Endodermal cell (in vitro differentiated cells): ENCODE data around the gene OR6B3. TPM values are rescaled to one million over a fixed set of nuclear protein-coding genes. Genes with fewer than 3 reads are reported as not detected.

Source experiments
- DNase-seq: peaks from one replicate; pipeline ENCODE4 v3.0.0-alpha.2; 2017
- H3K27ac ChIP-seq: 2 replicates; pipeline ENCODE4 v1.5.1; 2013; ENCODE audit warnings: mild to moderate bottlenecking, low read depth, low read length, moderate library complexity
- H3K27me3 ChIP-seq: 2 replicates; pipeline ENCODE4 v1.6.1; 2013; ENCODE audit warnings: mild to moderate bottlenecking, low read length, moderate library complexity; ENCODE audit not compliant: insufficient read depth, control insufficient read depth, poor library complexity, severe bottlenecking
- H3K36me3 ChIP-seq: 2 replicates; pipeline ENCODE4 v1.7.0; 2013; ENCODE audit warnings: mild to moderate bottlenecking, low read length, moderate library complexity; ENCODE audit not compliant: control insufficient read depth, insufficient read depth
- H3K4me1 ChIP-seq: one replicate; pipeline ENCODE4 v1.7.0; 2013; ENCODE audit warnings: low read length; ENCODE audit not compliant: control insufficient read depth, insufficient read depth
- H3K4me3 ChIP-seq: 2 replicates; pipeline ENCODE4 v1.5.1; 2013; ENCODE audit warnings: mild to moderate bottlenecking, low read length, moderate library complexity
- H3K9ac ChIP-seq: 2 replicates; pipeline ENCODE4 v1.6.1; 2013; ENCODE audit warnings: mild to moderate bottlenecking, low read length, moderate library complexity; ENCODE audit not compliant: poor library complexity, severe bottlenecking; ENCODE audit errors: extremely low read depth
- H3K9me3 ChIP-seq: 2 replicates; pipeline ENCODE4 v1.6.1; 2013; ENCODE audit warnings: mild to moderate bottlenecking, low read length, moderate library complexity; ENCODE audit not compliant: control insufficient read depth
- H3K27ac Mint-ChIP-seq: 2 replicates; pipeline ENCODE4 v1.8.0; 2020; ENCODE audit warnings: mixed read lengths
- H3K27me3 Mint-ChIP-seq: 2 replicates; pipeline ENCODE4 v1.8.0; 2021; ENCODE audit warnings: mild to moderate bottlenecking, mixed read lengths; ENCODE audit not compliant: insufficient read depth
- H3K36me3 Mint-ChIP-seq: 2 replicates; pipeline ENCODE4 v1.8.0; 2020; ENCODE audit warnings: low read depth, mixed read lengths
- H3K4me1 Mint-ChIP-seq: 2 replicates; pipeline ENCODE4 v1.8.0; 2020; ENCODE audit warnings: mixed read lengths
- H3K4me3 Mint-ChIP-seq: 2 replicates; pipeline ENCODE4 v1.8.0; 2020; ENCODE audit warnings: mild to moderate bottlenecking, moderate library complexity, mixed read lengths
- H3K9me3 Mint-ChIP-seq: 2 replicates; pipeline ENCODE4 v1.8.0; 2020; ENCODE audit warnings: mild to moderate bottlenecking, mixed read lengths
- CTCF ChIP-seq: fragments of 200-600 bp; sonication (generic); conservative IDR thresholded peaks from 2 replicates; pipeline ENCODE4 v1.5.0; 2021; ENCODE audit warnings: antibody characterized with exemption, mild to moderate bottlenecking
- WGBS, 2 experiments: methylation state at CpG; one replicate each; pipeline versions ENCODE4 v1.1.5 to v1.1.7; 2013; ENCODE audit warnings: missing lambda C conversion rate in 2 of 2, mixed read lengths in 1 of 2; ENCODE audit not compliant: insufficient coverage in 1 of 2, insufficient read length in 1 of 2; 5-methylcytosine and 5-hydroxymethylcytosine counted together
- total RNA-seq, 2 donors: library from RNA; stranded (reverse); fragmentation: NEBNext Ultra II Directional in 1 of 2; extraction: Animal tissue kit (Norgen Biotek cat#: 25700) in 1 of 2; gene quantifications; 2 replicates in 1 of 2; 3 replicates in 1 of 2; pipeline ENCODE4 v1.2.1, GENCODE V29; 2021

The OR6B3 gene
- total RNA-seq, 2 donors from 2014 or later: not detected

- WGBS, 2 experiments: 33 to 70% methylated on average over 4 of the region's 5 CpGs
Observed at GRCh38 chr2:240089306-240089705, 36.0 kb upstream of the OR6B3 start.

GRCh38 chr2:240086563-240086962 is 33.2 kb upstream of the OR6B3 start:
- Histone ChIP-seq H3K9ac (no peak overlapping the region), H3K36me3 (no peaks in the 10 kb centered on the region), H3K27ac (no peak overlapping the region), H3K9me3 (peaks cover 42% of the 10 kb centered on the region), H3K4me3 (peak overlapping the region; percentile 63), H3K4me1 (no peaks in the 10 kb centered on the region), H3K27me3 (no peaks in the 10 kb centered on the region)
- Mint-ChIP-seq H3K36me3 (peaks cover 6% of the 10 kb centered on the region), H3K9me3 (peaks cover 33% of the 10 kb centered on the region), H3K4me1 (peaks cover 13% of the 10 kb centered on the region), H3K4me3 (no peak overlapping the region), H3K27ac (no peak overlapping the region), H3K27me3 (peaks cover 2% of the 10 kb centered on the region)
- DNase-seq: no peak
- no peak for TF ChIP-seq CTCF

More at GRCh38 chr2:240089306-240089705, 36.0 kb upstream of the OR6B3 start:
- H3K4me3 Mint-ChIP-seq: peak overlapping the region; percentile 22
- H3K27ac ChIP-seq: no peak overlapping the region
- H3K4me1 ChIP-seq: no peaks in the 10 kb centered on the region
- DNase-seq: peak; percentile 77
- peaks cover 13% of the 10 kb centered on the region for H3K4me1 Mint-ChIP-seq
- H3K4me3 ChIP-seq: peak overlapping the region; percentile 59
- no peaks in the 10 kb centered on the region for H3K36me3 ChIP-seq
- no peak for TF ChIP-seq CTCF
- peaks cover 52% of the 10 kb centered on the region for H3K9me3 ChIP-seq
- H3K9me3 Mint-ChIP-seq: peaks cover 41% of the 10 kb centered on the region
- peak overlapping the region; percentile 64 for H3K27ac Mint-ChIP-seq
- no peaks in the 10 kb centered on the region for H3K27me3 ChIP-seq
- H3K9ac ChIP-seq: no peak overlapping the region
- H3K36me3 Mint-ChIP-seq: peaks cover 9% of the 10 kb centered on the region
- H3K27me3 Mint-ChIP-seq: no peaks in the 10 kb centered on the region

- no peak for DNase-seq
- Histone ChIP-seq H3K9ac (no peak overlapping the region), H3K4me1 (no peaks in the 10 kb centered on the region), H3K27ac (no peak overlapping the region), H3K27me3 (no peaks in the 10 kb centered on the region), H3K4me3 (no peak overlapping the region), H3K36me3 (no peaks in the 10 kb centered on the region), H3K9me3 (peaks cover 31% of the 10 kb centered on the region)
- Mint-ChIP-seq H3K36me3 (no peaks in the 10 kb centered on the region), H3K9me3 (peaks cover 47% of the 10 kb centered on the region), H3K4me1 (no peaks in the 10 kb centered on the region), H3K4me3 (no peak overlapping the region), H3K27ac (no peak overlapping the region), H3K27me3 (peaks cover 2% of the 10 kb centered on the region)
- 75% methylated on average over 1 of the region's 2 CpGs; no CpG with 5 or more reads in 1 of the 2 experiments for WGBS, 2 experiments
- no peak for TF ChIP-seq CTCF
Observed at GRCh38 chr2:240078631-240079030, 25.3 kb upstream of the OR6B3 start.
